Measurements from ENCODE around the gene CLN6.
A peak's percentile ranks its signal among the peaks of the same experiment; 100 is the strongest.
"Not testable (repeated sequence)": the region's sequence is repeated elsewhere in the genome, so short reads cannot be mapped to it uniquely, and the experiment has no call there.

CLN6 gene

DNA sequence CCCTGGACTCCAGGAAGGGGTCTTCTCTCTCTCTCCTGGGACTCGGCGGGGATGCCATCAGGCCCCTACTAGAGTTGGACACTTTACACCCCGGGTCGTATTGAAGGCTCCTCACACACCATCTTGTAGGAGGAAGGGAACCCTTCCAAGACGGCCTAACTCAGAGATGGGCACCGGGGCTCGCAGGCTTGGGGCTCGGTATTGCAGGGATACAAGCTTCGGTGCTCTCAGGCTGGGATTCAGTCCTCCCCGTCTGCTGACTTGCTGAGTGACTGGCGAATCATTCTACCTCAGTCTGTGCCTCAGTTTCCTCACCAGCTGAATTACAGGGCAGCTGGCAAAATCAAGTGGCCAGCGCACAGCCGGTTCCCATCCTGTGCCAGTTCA, 24.0 kb downstream of the CLN6 start:
- DNase-seq, result no peak

- DNase-seq, result peak; percentile 88
Observed at GRCh38 chr15:68204776-68205557, 24.6 kb downstream of the CLN6 start, which contains the start of gene CALML4. Gene CALML4, minus strand, starts transcription at chr15:68205332. Its CDS starts 85 bp downstream, at chr15:68205247.

DNA sequence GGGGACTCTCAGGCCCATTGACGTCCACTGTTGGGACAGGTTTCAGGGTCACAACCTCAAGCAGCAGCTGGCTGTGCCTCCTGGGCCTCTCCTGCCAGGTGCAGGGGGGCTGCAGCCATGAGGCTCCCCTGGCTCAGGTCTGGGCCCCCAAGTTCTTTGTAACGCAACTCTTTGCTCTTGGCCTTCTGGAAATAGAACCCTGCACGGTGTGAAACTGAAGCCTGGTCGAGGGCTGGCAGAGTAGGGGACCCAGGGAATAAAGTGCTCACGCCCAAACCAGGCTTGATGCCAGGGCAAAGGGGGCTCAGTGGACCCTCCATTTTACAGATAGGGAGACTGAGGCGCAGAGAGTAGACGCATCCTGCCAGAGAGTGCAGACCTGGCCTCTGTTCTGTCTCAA, 25.2 kb downstream of the CLN6 start:
- no peak for DNase-seq

DNA sequence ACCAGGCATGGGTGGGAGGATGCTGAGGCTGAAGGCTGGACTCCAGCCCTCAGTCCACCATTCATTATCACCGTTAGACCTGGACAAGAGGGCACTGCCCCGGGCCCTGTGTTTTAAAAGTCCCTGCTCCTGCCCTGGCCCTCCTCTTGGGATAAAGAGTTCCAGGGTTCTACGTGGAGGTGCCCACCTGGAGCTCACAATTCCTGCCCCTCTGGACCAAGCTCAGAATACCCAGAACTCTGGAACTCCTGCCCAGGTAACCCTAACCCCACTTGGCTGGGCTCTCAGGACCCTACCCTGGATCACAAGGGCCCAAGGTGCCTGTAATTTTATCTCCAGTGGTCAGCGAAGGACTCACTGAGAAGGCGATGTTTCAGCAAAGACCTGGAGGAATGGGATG, 25.6 kb downstream of the CLN6 start:
- DNase-seq, result no peak

DNA sequence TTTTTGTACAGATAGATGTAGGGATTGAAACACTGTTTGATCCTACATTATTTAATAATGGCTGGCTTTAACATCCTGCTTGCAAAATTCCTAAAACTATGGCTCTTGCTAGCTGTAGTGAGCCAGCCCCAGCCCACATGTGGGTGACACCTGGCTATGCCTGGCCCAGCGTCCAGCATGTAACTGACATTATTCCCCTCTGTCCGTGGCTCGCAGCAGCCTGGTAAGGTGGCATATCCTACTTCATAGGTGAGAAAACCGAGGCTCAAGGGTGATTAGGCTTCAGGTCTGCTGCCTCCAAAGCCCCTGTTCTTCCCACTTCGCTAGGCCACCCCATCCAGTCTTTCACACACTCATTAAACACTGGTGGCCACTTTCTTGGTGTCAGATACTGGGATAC, 26.0 kb downstream of the CLN6 start:
- DNase-seq, result no peak

- DNase-seq, result not testable (repeated sequence)
Observed at GRCh38 chr15:68202994-68203393, 26.5 kb downstream of the CLN6 start.

GRCh38 chr15:68201879-68202261, 27.7 kb downstream of the CLN6 start:
- no peak for DNase-seq

GRCh38 chr15:68201153-68201878, 28.2 kb downstream of the CLN6 start:
- no peak for DNase-seq

DNA sequence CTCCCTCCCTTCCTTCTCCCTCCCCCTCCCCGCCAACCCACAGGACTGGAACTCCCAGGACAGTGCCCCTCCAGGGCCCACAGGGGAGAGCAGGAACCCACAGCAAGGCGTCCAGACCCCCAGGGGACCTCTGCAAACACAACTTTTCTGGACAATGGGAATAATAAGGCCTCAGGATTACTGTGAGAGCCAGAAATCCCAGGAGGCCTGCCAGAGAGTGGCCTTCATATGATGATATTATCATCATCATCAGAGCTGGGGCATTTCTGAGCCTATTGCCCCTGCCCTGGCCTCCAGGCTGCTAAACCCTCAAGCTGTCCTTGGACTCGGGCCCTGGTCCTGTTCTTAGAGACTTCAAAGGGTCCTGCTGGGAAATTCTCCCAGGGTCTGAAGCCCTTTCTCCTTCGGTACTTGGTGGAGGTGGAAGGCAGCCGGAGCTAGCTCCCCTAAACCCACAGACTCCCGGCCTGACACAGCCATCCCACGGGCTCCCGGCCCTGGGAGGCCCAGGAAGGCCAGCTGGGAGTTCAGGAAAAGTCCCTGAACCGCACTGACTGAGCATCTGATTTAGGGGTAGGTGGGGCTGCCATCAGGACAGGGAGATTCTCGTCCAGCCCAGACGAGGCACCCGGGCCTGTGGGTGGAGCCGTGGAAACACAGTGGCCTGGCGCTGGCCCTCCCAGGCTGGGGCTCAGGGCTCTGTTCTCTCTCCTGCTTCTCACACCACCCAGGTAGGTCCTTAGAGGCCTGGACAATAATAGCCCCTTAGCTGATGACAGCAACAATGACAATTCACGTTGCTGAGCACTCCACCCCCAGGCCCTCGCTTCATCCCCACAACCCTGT, 29.3 kb downstream of the CLN6 start:
- DNase-seq, result no peak

- DNase-seq, result no peak
Observed at GRCh38 chr15:68199340-68199739, 30.2 kb downstream of the CLN6 start.

DNA sequence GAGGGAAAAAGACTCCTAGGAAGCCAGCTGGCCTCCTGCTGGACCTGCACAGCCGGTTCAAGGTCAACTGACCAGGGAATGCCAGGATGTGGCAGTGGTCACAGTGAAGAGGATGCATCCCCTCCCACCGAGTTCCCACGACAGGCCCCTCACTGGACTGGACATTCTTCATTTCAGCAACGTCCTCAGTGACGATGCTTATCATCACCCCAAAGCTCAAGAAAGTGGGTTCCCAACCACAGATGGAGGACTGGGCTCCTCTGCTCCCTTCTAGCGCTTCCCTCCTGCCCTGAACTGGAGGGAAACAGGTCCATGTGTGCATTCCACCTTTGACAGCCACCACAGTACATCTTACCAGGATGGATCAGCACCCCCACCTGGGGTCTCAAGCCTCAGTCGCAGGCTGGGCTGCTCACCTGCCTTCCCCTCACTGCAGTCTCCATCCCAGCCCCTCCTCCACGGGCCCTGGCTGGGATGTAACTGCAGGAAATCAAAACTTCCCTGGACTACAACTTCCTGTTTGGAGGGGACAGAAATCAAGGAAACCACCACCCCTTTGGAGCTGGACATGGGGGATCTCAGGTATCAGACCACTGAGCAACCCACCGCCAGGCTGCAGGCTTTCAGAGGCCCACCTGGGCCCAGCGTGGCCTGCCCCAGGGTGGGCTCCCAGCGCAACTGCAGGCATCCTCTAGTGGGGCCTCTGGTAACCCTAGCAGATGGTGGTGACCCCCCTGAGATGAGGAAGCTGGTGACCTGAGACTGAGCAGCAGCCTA, 31.7 kb downstream of the CLN6 start:
- no peak for DNase-seq

DNA sequence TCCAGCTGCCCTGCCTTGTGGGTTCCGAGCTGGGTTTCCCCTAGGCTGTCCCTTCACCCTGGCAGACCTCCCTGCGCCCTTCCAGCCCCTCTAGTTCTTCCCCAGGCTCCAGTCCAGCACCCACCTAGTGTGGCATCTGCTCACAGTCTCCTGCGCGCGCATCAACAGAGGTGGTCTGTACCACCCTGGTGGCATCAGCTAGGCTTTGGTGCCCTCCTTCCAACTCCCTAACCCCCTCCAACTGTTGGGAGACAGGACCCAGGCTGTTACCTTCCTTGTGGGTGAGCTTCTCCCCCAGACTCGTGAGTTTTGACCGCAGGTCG, 32.4 kb downstream of the CLN6 start:
- DNase-seq, result no peak

DNA sequence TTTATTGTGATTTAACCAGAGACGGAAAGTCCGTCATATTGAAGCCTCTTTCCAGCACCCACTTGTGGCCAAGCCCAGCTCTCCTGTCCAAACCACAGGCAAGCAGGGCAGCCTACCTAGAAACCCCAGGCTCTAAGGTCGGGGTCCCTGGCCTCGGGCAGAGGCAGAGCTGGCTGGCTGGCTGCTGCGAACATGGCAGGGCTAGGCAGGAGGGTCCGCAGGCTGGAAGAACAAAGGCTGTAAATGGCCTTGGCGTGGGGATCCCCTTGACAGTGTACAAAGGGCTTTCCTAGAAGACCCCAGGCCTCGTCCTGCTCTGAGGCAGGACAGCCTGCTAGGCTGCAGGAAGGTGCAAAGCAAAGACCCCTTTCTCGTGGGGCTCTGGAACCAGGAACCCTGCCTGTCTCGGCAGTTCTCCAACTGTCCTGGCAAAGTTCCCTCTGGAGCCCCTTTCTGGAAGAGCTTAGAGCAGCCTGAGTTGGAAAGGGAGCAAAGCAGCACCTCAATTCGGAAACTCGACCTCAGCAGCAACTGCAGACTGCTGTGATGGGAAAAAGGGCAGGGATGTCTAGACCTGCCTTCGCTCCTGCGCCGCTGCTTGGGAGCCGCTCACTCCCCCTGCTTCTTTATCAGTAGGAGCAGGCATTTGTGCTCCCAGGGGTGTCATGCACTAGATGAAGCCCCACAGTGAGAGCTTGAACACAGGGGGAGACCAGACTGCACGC, 32.9 kb downstream of the CLN6 start:
- no peak for DNase-seq

- DNase-seq, result no peak
Observed at GRCh38 chr15:68195336-68196112, 34.0 kb downstream of the CLN6 start.

DNA sequence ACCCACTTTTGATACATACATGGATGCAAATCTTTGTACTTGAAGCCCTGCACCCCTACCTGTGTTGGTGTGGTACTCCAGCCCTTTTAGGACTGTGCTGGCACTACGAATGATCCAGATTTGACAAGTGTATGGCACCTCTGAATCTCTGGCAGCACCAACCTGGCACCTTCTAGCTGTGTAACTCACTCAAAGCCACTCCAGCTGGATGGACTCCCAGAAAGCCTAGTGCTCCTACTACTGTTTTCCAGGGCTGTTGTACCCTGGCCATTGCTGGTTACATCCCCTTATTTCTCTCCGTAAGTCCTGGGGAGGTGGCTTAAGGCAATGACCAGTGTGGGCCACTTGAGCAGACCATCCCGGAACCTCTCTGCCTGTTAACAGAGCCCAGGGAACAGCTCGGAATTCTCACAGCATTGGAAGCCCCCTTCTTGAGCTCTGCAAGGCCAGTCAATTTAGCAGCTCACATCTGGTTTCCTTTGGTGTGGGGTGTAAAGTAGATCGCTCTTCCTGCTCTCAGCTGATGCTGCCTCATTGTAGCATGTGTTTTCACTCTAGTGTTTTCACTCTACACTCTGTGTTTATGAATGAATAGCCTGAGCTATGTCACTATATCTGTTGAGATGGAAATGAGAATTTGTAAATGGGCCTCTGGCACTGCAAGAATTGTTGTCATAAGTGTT, 36.6 kb downstream of the CLN6 start:
- DNase-seq, result no peak

- no peak for DNase-seq
Observed at GRCh38 chr15:68192117-68192516, 37.4 kb downstream of the CLN6 start.

- DNase-seq, result no peak
Observed at GRCh38 chr15:68191555-68191954, 38.0 kb downstream of the CLN6 start.

DNA sequence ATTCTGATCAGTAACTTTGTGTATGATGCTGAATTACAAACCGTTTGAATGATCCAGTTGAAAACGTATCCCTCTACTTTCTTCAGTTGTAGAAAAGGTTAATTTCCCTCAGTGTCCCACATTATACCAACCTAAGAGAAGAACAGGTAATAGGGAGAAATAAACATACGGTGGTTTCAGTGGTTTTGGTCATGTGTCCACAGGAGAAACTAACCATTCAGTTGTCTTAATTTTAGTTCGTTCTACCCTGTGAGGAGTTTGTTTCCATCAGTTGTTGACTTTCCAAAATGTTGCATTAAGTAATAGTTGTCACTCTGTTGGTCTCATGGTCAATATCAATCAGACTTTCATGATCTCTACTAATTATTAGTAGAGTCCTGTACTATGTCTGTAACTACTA, 39.5 kb downstream of the CLN6 start:
- DNase-seq, result no peak

DNA sequence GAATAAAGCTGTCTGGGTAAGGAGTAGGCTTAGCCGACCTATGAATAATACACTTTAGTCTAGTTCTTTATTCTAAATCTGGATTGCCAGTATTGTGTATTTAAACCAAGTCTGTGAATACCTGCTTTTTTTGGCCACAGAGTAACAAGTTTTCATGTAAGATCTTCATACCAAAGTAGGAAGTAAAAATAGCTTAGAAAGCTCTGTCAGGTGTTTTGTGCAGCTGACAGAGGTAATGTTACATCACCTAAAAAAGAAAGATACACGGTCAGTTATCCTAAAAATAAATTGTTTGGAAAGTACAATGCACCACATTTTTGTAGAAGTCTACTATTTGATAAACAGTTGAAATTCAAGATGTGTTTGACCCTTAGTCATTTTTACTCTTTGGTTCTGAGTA, 40.9 kb downstream of the CLN6 start:
- DNase-seq, result no peak

DNA sequence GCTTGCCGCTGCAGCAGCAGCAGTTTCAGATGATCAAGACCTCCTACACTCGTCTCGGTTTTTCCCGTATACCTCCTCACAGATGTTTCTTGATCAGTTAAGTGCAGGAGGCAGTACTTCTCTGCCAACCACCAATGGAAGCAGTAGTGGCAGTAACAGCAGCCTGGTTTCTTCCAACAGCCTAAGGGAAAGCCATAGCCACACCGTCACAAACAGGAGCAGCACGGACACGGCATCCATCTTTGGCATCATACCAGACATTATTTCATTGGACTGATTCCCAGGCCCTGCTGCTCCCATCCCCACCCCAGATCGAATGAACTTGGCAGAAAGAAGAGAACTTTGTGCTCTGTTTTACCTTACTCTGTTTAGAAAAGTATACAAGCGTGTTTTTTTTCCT, 42.0 kb downstream of the CLN6 start:
- DNase-seq, result peak; percentile 86
